H9 (cell line): ENCODE data around the gene HSD17B12. TPM values are rescaled to one million over a fixed set of nuclear protein-coding genes. Genes with fewer than 3 reads are reported as not detected.

ENCODE experiments used
- DNase-seq: peaks from one replicate; pipeline ENCODE4 v3.0.0-alpha.2; 2017
- H2AFZ ChIP-seq: one replicate; pipeline ENCODE4 v1.6.1; 2013; ENCODE audit warnings: mild to moderate bottlenecking, low read length, control low read depth, moderate library complexity
- H2AK5ac ChIP-seq: 2 replicates; pipeline ENCODE4 v1.6.1; 2013; ENCODE audit warnings: low read length, control low read depth, mixed read lengths; ENCODE audit not compliant: insufficient read length
- H2BK120ac ChIP-seq: one replicate; pipeline ENCODE4 v1.6.1; 2013; ENCODE audit warnings: low read depth, mild to moderate bottlenecking, low read length, control low read depth, inconsistent platforms; ENCODE audit not compliant: poor library complexity, severe bottlenecking
- H2BK12ac ChIP-seq: 2 replicates; pipeline ENCODE4 v1.6.1; 2013; ENCODE audit warnings: low read length, control low read depth, mixed read lengths, low read depth; ENCODE audit not compliant: insufficient read length
- H2BK15ac ChIP-seq: 2 replicates; pipeline ENCODE4 v1.6.1; 2013; ENCODE audit warnings: low read depth, low read length, control low read depth
- H2BK20ac ChIP-seq: one replicate; pipeline ENCODE4 v1.6.1; 2013; ENCODE audit warnings: low read depth, mild to moderate bottlenecking, low read length, control low read depth, inconsistent platforms; ENCODE audit not compliant: poor library complexity, severe bottlenecking
- H2BK5ac ChIP-seq: 2 replicates; pipeline ENCODE4 v1.6.1; 2013; ENCODE audit warnings: low read length, control low read depth, mixed read lengths; ENCODE audit not compliant: insufficient read length
- H3K14ac ChIP-seq: 2 replicates; pipeline ENCODE4 v1.6.1; 2013; ENCODE audit warnings: low read length, control low read depth; ENCODE audit not compliant: insufficient read depth
- H3K18ac ChIP-seq: 2 replicates; pipeline ENCODE4 v1.6.1; 2013; ENCODE audit warnings: low read depth, mild to moderate bottlenecking, mixed read lengths, low read length, control low read depth; ENCODE audit not compliant: insufficient read length
- H3K23ac ChIP-seq: 2 replicates; pipeline ENCODE4 v1.6.1; 2013; ENCODE audit warnings: low read length, control low read depth, mixed read lengths, low read depth; ENCODE audit not compliant: insufficient read length
- H3K23me2 ChIP-seq: 2 replicates; pipeline ENCODE4 v1.6.1; 2013; ENCODE audit warnings: low read depth, mild to moderate bottlenecking, mixed read lengths, low read length, control low read depth; ENCODE audit not compliant: insufficient read length, poor library complexity, severe bottlenecking
- H3K27ac ChIP-seq: 2 replicates; pipeline ENCODE4 v1.5.1; 2013; ENCODE audit warnings: low read length, control low read depth, mixed read lengths, low read depth; ENCODE audit not compliant: insufficient read length
- H3K27me3 ChIP-seq: 2 replicates; pipeline ENCODE4 v1.6.1; 2013; ENCODE audit warnings: low read length, control low read depth, inconsistent platforms; ENCODE audit not compliant: insufficient read depth
- H3K4ac ChIP-seq: 2 replicates; pipeline ENCODE4 v1.6.1; 2013; ENCODE audit warnings: low read depth, mild to moderate bottlenecking, control low read depth, inconsistent platforms, low read length, moderate library complexity
- H3K4me1 ChIP-seq: 2 replicates; pipeline ENCODE4 v1.6.1; 2013; ENCODE audit warnings: low read length, control low read depth, inconsistent platforms; ENCODE audit not compliant: insufficient read depth
- H3K4me2 ChIP-seq: 2 replicates; pipeline ENCODE4 v1.6.1; 2013; ENCODE audit warnings: low read length, control low read depth, mixed read lengths; ENCODE audit not compliant: insufficient read length, insufficient read depth
- H3K56ac ChIP-seq: 2 replicates; pipeline ENCODE4 v1.6.1; 2013; ENCODE audit warnings: low read depth, mild to moderate bottlenecking, mixed read lengths, low read length, control low read depth; ENCODE audit not compliant: insufficient read length
- H3K79me1 ChIP-seq: 2 replicates; pipeline ENCODE4 v1.6.1; 2013; ENCODE audit warnings: low read depth, mild to moderate bottlenecking, moderate library complexity, low read length, control low read depth, inconsistent platforms; ENCODE audit not compliant: insufficient read depth, poor library complexity, severe bottlenecking
- H3K79me2 ChIP-seq: 2 replicates; pipeline ENCODE4 v1.6.1; 2013; ENCODE audit warnings: low read length, control low read depth, inconsistent platforms; ENCODE audit not compliant: insufficient read depth
- H3K9ac ChIP-seq: 2 replicates; pipeline ENCODE4 v1.6.1; 2013; ENCODE audit warnings: low read length, control low read depth, mixed read lengths; ENCODE audit not compliant: insufficient read length; ENCODE audit errors: extremely low read depth
- H3K9me3 ChIP-seq: one replicate; pipeline ENCODE4 v1.6.1; 2013; ENCODE audit warnings: low read depth, low read length, inconsistent platforms; ENCODE audit not compliant: control insufficient read depth
- H3T11ph ChIP-seq: one replicate; pipeline ENCODE4 v1.6.1; 2013; ENCODE audit warnings: mild to moderate bottlenecking, low read length, control low read depth, inconsistent platforms
- H4K20me1 ChIP-seq: one replicate; pipeline ENCODE4 v1.6.1; 2013; ENCODE audit not compliant: control insufficient read depth, insufficient read length, insufficient read depth
- H4K5ac ChIP-seq: 2 replicates; pipeline ENCODE4 v1.6.1; 2013; ENCODE audit warnings: low read depth, mild to moderate bottlenecking, mixed read lengths, low read length, control low read depth; ENCODE audit not compliant: insufficient read length
- H4K8ac ChIP-seq: replicated peaks from 2 replicates; pipeline ENCODE4 v1.6.1; 2013; ENCODE audit warnings: low read length, control low read depth, mixed read lengths, low read depth; ENCODE audit not compliant: insufficient read length
- H4K91ac ChIP-seq: 2 replicates; pipeline ENCODE4 v1.6.1; 2013; ENCODE audit warnings: low read depth, mild to moderate bottlenecking, moderate library complexity, mixed read lengths, low read length, control low read depth; ENCODE audit not compliant: insufficient read length
- H3K27ac Mint-ChIP-seq, 3 experiments: 2 replicates in 2 of 3; 3 replicates in 1 of 3; pipeline ENCODE4 v1.8.0; 2020 to 2021; ENCODE audit warnings: mixed read lengths in 3 of 3, mild to moderate bottlenecking in 1 of 3, moderate library complexity in 1 of 3
- H3K27me3 Mint-ChIP-seq: 2 replicates; pipeline ENCODE4 v1.8.0; 2021; ENCODE audit warnings: low read depth, mild to moderate bottlenecking, moderate library complexity, mixed read lengths
- H3K36me3 Mint-ChIP-seq, 3 experiments: 2 replicates in 2 of 3; 3 replicates in 1 of 3; pipeline ENCODE4 v1.8.0; 2020 to 2021; ENCODE audit warnings: low read depth in 3 of 3, mixed read lengths in 3 of 3; ENCODE audit not compliant: insufficient read depth in 1 of 3
- H3K4me1 Mint-ChIP-seq, 2 experiments: 2 replicates each; pipeline ENCODE4 v1.8.0; 2020; ENCODE audit warnings: mixed read lengths in 2 of 2
- H3K4me3 Mint-ChIP-seq, 2 experiments: 2 replicates in 1 of 2; 3 replicates in 1 of 2; pipeline ENCODE4 v1.8.0; 2020 to 2021; ENCODE audit warnings: mild to moderate bottlenecking in 2 of 2, mixed read lengths in 2 of 2, moderate library complexity in 1 of 2
- H3K9me3 Mint-ChIP-seq, 2 experiments: 2 replicates in 1 of 2; 3 replicates in 1 of 2; pipeline ENCODE4 v1.8.0; 2020; ENCODE audit warnings: mild to moderate bottlenecking in 2 of 2, mixed read lengths in 2 of 2, moderate library complexity in 1 of 2
- CTCF ChIP-seq: fragments of 200-600 bp; sonication (generic); conservative IDR thresholded peaks from 3 replicates; pipeline ENCODE4 v1.8.0; 2021; ENCODE audit warnings: antibody characterized with exemption, mild to moderate bottlenecking
- total RNA-seq: library from RNA; stranded (reverse); gene quantifications from 2 replicates; pipeline ENCODE4 v1.2.1, GENCODE V29; 2021

The HSD17B12 gene
- total RNA-seq, 1 experiment from 2014 or later, result 111 TPM

GRCh38 chr11:43866969-43867368 lies 186.4 kb downstream of the HSD17B12 start:
- no peak for TF ChIP-seq CTCF
- Mint-ChIP-seq H3K27me3 (peaks cover 34% of the 10 kb centered on the region), H3K36me3 (no peaks in the 10 kb centered on the region), H3K4me1 (no peaks in the 10 kb centered on the region), H3K4me3 (no peak overlapping the region), H3K9me3 (no peaks in the 10 kb centered on the region), H3K27ac (no peak overlapping the region)
- H2BK15ac ChIP-seq, result no peak overlapping the region
- H3T11ph ChIP-seq, result no peak overlapping the region
- H2BK5ac ChIP-seq, result no peak overlapping the region
- H3K23ac ChIP-seq, result no peak overlapping the region
- H4K20me1 ChIP-seq, result no peaks in the 10 kb centered on the region
- H2AFZ ChIP-seq, result no peak overlapping the region
- H3K9me3 ChIP-seq, result no peaks in the 10 kb centered on the region
- no peaks in the 10 kb centered on the region for H3K79me2 ChIP-seq
- H3K79me1 ChIP-seq, result no peaks in the 10 kb centered on the region
- H2BK12ac ChIP-seq, result no peak overlapping the region
- H3K23me2 ChIP-seq, result no peaks in the 10 kb centered on the region
- H2BK20ac ChIP-seq, result no peak overlapping the region
- H3K9ac ChIP-seq, result no peak overlapping the region
- no peak overlapping the region for H4K8ac ChIP-seq
- H3K4ac ChIP-seq, result no peak overlapping the region
- no peak overlapping the region for H4K5ac ChIP-seq
- no peaks in the 10 kb centered on the region; the same call in 1 of the 2 replicates for H3K27me3 ChIP-seq
- DNase-seq, result no peak
- H2BK120ac ChIP-seq, result no peak overlapping the region
- no peak overlapping the region for H3K14ac ChIP-seq
- no peak overlapping the region for H3K4me2 ChIP-seq
- no peaks in the 10 kb centered on the region for H3K4me1 ChIP-seq
- no peak overlapping the region for H3K18ac ChIP-seq
- no peak overlapping the region for H3K56ac ChIP-seq
- H3K27ac ChIP-seq, result no peak overlapping the region
- no peak overlapping the region for H2AK5ac ChIP-seq
- no peak overlapping the region for H4K91ac ChIP-seq
